Measurements from ENCODE around the gene PLG. TPM values are rescaled to one million over a fixed set of nuclear protein-coding genes. Genes with fewer than 3 reads are reported as not detected.
A peak's percentile ranks its signal among the peaks of the same experiment; 100 is the strongest.
"Not testable (repeated sequence)": the region's sequence is repeated elsewhere in the genome, so short reads cannot be mapped to it uniquely, and the experiment has no call there.

PLG gene
- total RNA-seq, 2 experiments from 2014 or later = 3.4 to 3.7 TPM

- intact Hi-C loops (cut with micrococcal nuclease; ENCODE audit: unreplicated experiment) = no loop called here
- DNase-seq (ENCODE audit: low spot score) = no peak
- CTCF ChIA-PET (ENCODE audit: unreplicated experiment) = no interaction called here
These were observed 33.5 kb downstream of the PLG start for GRCh38 chr6:160735523-160735922.

GRCh38 chr6:160737934-160738333, 35.9 kb downstream of the PLG start:
- POLR2A ChIA-PET = interaction anchor here (0.6 kb wide), 1 partner anchor 751 kb away, joined by 3 read pairs; no protein-coding TSS in a partner anchor
- no TSS peak for BruUV-seq (replicated peaks)
- intact Hi-C loops (cut with micrococcal nuclease; ENCODE audit: unreplicated experiment) = no loop called here
- Histone ChIP-seq H3K79me2 (ENCODE audit: insufficient read depth, low read depth, low read length) (no peaks in the 10 kb centered on the region), H3K4me1 (ENCODE audit: insufficient read depth, low read length, poor library complexity, severe bottlenecking) (peaks cover 59% of the 10 kb centered on the region), H4K20me1 (ENCODE audit: insufficient read depth, low read length) (no peaks in the 10 kb centered on the region), H3K9me3 (ENCODE audit: low read length) (peaks cover 5% of the 10 kb centered on the region; the same call in 1 of the 2 replicates), H3K27ac (ENCODE audit: low read depth, low read length, poor library complexity, severe bottlenecking) (no peak overlapping the region), H3K4me3 (ENCODE audit: low read depth, low read length, poor library complexity, severe bottlenecking) (no peak overlapping the region), H3K9me2 (ENCODE audit: insufficient read depth, low read length) (no peaks in the 10 kb centered on the region), H2AFZ (ENCODE audit: low read length) (no peak overlapping the region), H3K4me2 (ENCODE audit: low read length) (no peak overlapping the region), H3K36me3 (ENCODE audit: insufficient read depth, low read length) (no peaks in the 10 kb centered on the region)
- TF ChIP-seq EZH2phosphoT487 (IDR thresholded peaks at IDR 0.05; ENCODE audit: borderline replicate concordance, low read depth, low read length) = no peak
- TF ChIP-seq CTCF (conservative IDR thresholded peaks at IDR 0.05; ENCODE audit: low read length) = no peak
- no peak for DNase-seq (ENCODE audit: low spot score)
- CTCF ChIA-PET (ENCODE audit: unreplicated experiment) = no interaction called here

More at GRCh38 chr6:160735523-160735922, 33.5 kb downstream of the PLG start:
- no peaks in the 10 kb centered on the region for H3K9me3 ChIP-seq (ENCODE audit: low read length)
- no peaks in the 10 kb centered on the region for H4K20me1 ChIP-seq (ENCODE audit: insufficient read depth, low read length)
- no peak overlapping the region for H3K4me2 ChIP-seq (ENCODE audit: low read length)
- no peaks in the 10 kb centered on the region for H3K36me3 ChIP-seq (ENCODE audit: insufficient read depth, low read length)
- H3K27ac ChIP-seq (ENCODE audit: low read depth, low read length, poor library complexity, severe bottlenecking) = no peak overlapping the region
- no TSS peak for BruUV-seq (replicated peaks)
- H3K79me2 ChIP-seq (ENCODE audit: insufficient read depth, low read depth, low read length) = no peaks in the 10 kb centered on the region
- POLR2A ChIA-PET = interaction anchor here (0.7 to 1.4 kb wide), 2 partner anchors 10 to 223 kb away, joined by 3 to 4 read pairs; no protein-coding TSS in a partner anchor
- peaks cover 37% of the 10 kb centered on the region for H3K4me1 ChIP-seq (ENCODE audit: insufficient read depth, low read length, poor library complexity, severe bottlenecking)
- no peak overlapping the region for H2AFZ ChIP-seq (ENCODE audit: low read length)
- TF ChIP-seq EZH2phosphoT487 (IDR thresholded peaks at IDR 0.05; ENCODE audit: borderline replicate concordance, low read depth, low read length) (no peak), CTCF (conservative IDR thresholded peaks at IDR 0.05; ENCODE audit: low read length) (no peak)
- no peak overlapping the region for H3K4me3 ChIP-seq (ENCODE audit: low read depth, low read length, poor library complexity, severe bottlenecking)
- H3K9me2 ChIP-seq (ENCODE audit: insufficient read depth, low read length) = no peaks in the 10 kb centered on the region

GRCh38 chr6:160739955-160740354, 37.9 kb downstream of the PLG start:
- Histone ChIP-seq H3K9me2 (ENCODE audit: insufficient read depth, low read length) (no peaks in the 10 kb centered on the region), H3K36me3 (ENCODE audit: insufficient read depth, low read length) (peaks cover 13% of the 10 kb centered on the region), H3K9me3 (ENCODE audit: low read length) (peaks cover 24% of the 10 kb centered on the region; the same call in 1 of the 2 replicates), H3K4me1 (ENCODE audit: insufficient read depth, low read length, poor library complexity, severe bottlenecking) (peaks cover 79% of the 10 kb centered on the region), H3K4me3 (ENCODE audit: low read depth, low read length, poor library complexity, severe bottlenecking) (peak overlapping the region; percentile 43), H3K4me2 (ENCODE audit: low read length) (peak overlapping the region; percentile 85), H2AFZ (ENCODE audit: low read length) (peak overlapping the region; percentile 47; the same call in 1 of the 2 replicates), H4K20me1 (ENCODE audit: insufficient read depth, low read length) (no peaks in the 10 kb centered on the region), H3K79me2 (ENCODE audit: insufficient read depth, low read depth, low read length) (no peaks in the 10 kb centered on the region), H3K27ac (ENCODE audit: low read depth, low read length, poor library complexity, severe bottlenecking) (peak overlapping the region; percentile 100)
- POLR2A ChIA-PET = interaction anchor here (0.7 to 0.8 kb wide), 2 partner anchors 12 to 484 kb away, joined by 3 read pairs; no protein-coding TSS in a partner anchor
- no peak for TF ChIP-seq EZH2phosphoT487 (IDR thresholded peaks at IDR 0.05; ENCODE audit: borderline replicate concordance, low read depth, low read length)
- TF ChIP-seq CTCF (conservative IDR thresholded peaks at IDR 0.05; ENCODE audit: low read length) = no peak
- no TSS peak for BruUV-seq (replicated peaks)
- intact Hi-C loops (cut with micrococcal nuclease; ENCODE audit: unreplicated experiment) = loop anchor here (2.0 to 10.0 kb wide), 3 partner anchors 27 to 765 kb away; no protein-coding TSS in a partner anchor
- CTCF ChIA-PET (ENCODE audit: unreplicated experiment) = interaction anchor here (1.1 kb wide), 1 partner anchor 631 kb away, joined by 3 read pairs; no protein-coding TSS in a partner anchor
- no peak for DNase-seq (ENCODE audit: low spot score)

GRCh38 chr6:160741012-160741411, 39.0 kb downstream of the PLG start:
- H3K79me2 ChIP-seq (ENCODE audit: insufficient read depth, low read depth, low read length); BruUV-seq (replicated peaks); CTCF ChIA-PET (ENCODE audit: unreplicated experiment); H3K9me2 ChIP-seq (ENCODE audit: insufficient read depth, low read length); H4K20me1 ChIP-seq (ENCODE audit: insufficient read depth, low read length): not testable (repeated sequence)
- Histone ChIP-seq H3K4me1 (ENCODE audit: insufficient read depth, low read length, poor library complexity, severe bottlenecking) (peaks cover 71% of the 10 kb centered on the region), H3K36me3 (ENCODE audit: insufficient read depth, low read length) (peaks cover 22% of the 10 kb centered on the region), H3K4me3 (ENCODE audit: low read depth, low read length, poor library complexity, severe bottlenecking) (peak overlapping the region; percentile 57), H2AFZ (ENCODE audit: low read length) (peak overlapping the region; percentile 72; the same call in 1 of the 2 replicates), H3K4me2 (ENCODE audit: low read length) (peak overlapping the region; percentile 85), H3K27ac (ENCODE audit: low read depth, low read length, poor library complexity, severe bottlenecking) (peak overlapping the region; percentile 100), H3K9me3 (ENCODE audit: low read length) (peaks cover 34% of the 10 kb centered on the region; the same call in 1 of the 2 replicates)
- peak; percentile 95 for DNase-seq (ENCODE audit: low spot score)
- intact Hi-C loops (cut with micrococcal nuclease; ENCODE audit: unreplicated experiment) = loop anchor here (1.0 to 10.0 kb wide), 4 partner anchors 26 to 766 kb away; partner anchors contain the start of gene MAP3K4
- POLR2A ChIA-PET = interaction anchor here (0.6 to 1.9 kb wide), 4 partner anchors 14 to 241 kb away, joined by 3 to 9 read pairs (median 3); no protein-coding TSS in a partner anchor
